IPS-18c (cell line): ENCODE results near the gene MAP2K3.
"Not testable (repeated sequence)": the region's sequence is repeated elsewhere in the genome, so short reads cannot be mapped to it uniquely, and the experiment has no call there.

ENCODE experiments used
- H3K4me3 ChIP-seq: 2 replicates; pipeline ENCODE4 v1.7.0; 2013; ENCODE audit warnings: low read depth, mild to moderate bottlenecking, low read length, moderate library complexity; ENCODE audit not compliant: insufficient read depth
- H3K9me3 ChIP-seq: one replicate; pipeline ENCODE4 v1.6.1; 2013; ENCODE audit warnings: mild to moderate bottlenecking, low read length, moderate library complexity; ENCODE audit not compliant: control insufficient read depth, insufficient read depth

The MAP2K3 gene

GRCh38 chr17:21300601-21301571, 16.4 kb downstream of the MAP2K3 start:
- peaks cover 12% of the 10 kb centered on the region for H3K9me3 ChIP-seq
- H3K4me3 ChIP-seq = no peak overlapping the region

- Histone ChIP-seq H3K4me3 (no peak overlapping the region), H3K9me3 (peaks cover 7% of the 10 kb centered on the region)
These were observed 17.4 kb downstream of the MAP2K3 start for GRCh38 chr17:21301593-21302550.

- H3K4me3 ChIP-seq = no peak overlapping the region
- peaks cover 7% of the 10 kb centered on the region for H3K9me3 ChIP-seq
These were observed 18.4 kb downstream of the MAP2K3 start for GRCh38 chr17:21302711-21303425.

GRCh38 chr17:21303441-21304065, 19.0 kb downstream of the MAP2K3 start:
- no peak overlapping the region for H3K4me3 ChIP-seq
- peaks cover 5% of the 10 kb centered on the region for H3K9me3 ChIP-seq

GRCh38 chr17:21304091-21304490, 19.6 kb downstream of the MAP2K3 start:
- H3K4me3 ChIP-seq = no peak overlapping the region; the same call in 1 of the 2 replicates
- H3K9me3 ChIP-seq = peaks cover 2% of the 10 kb centered on the region

GRCh38 chr17:21304551-21305151, 20.1 kb downstream of the MAP2K3 start:
- not testable (repeated sequence) for H3K4me3 ChIP-seq, H3K9me3 ChIP-seq

GRCh38 chr17:21305431-21306180, 21.1 kb downstream of the MAP2K3 start:
- H3K4me3 ChIP-seq, H3K9me3 ChIP-seq: not testable (repeated sequence)

- H3K9me3 ChIP-seq, H3K4me3 ChIP-seq: not testable (repeated sequence)
These were observed 22.2 kb downstream of the MAP2K3 start for GRCh38 chr17:21306611-21307272.

- H3K9me3 ChIP-seq, H3K4me3 ChIP-seq: not testable (repeated sequence)
These were observed 22.7 kb downstream of the MAP2K3 start for GRCh38 chr17:21307273-21307625.

GRCh38 chr17:21308931-21309381, 24.4 kb downstream of the MAP2K3 start:
- H3K4me3 ChIP-seq, H3K9me3 ChIP-seq: not testable (repeated sequence)

GRCh38 chr17:21310061-21310765, 25.7 kb downstream of the MAP2K3 start:
- H3K9me3 ChIP-seq, H3K4me3 ChIP-seq: not testable (repeated sequence)

- not testable (repeated sequence) for H3K9me3 ChIP-seq, H3K4me3 ChIP-seq
These were observed 26.5 kb downstream of the MAP2K3 start for GRCh38 chr17:21310766-21311602.

GRCh38 chr17:21313320-21313719, 28.8 kb downstream of the MAP2K3 start:
- Histone ChIP-seq H3K4me3 (no peak overlapping the region), H3K9me3 (no peaks in the 10 kb centered on the region)

GRCh38 chr17:21313761-21314160, 29.2 kb downstream of the MAP2K3 start:
- H3K9me3 ChIP-seq, H3K4me3 ChIP-seq: not testable (repeated sequence)
